ENCODE data around the gene IDI1.

GRCh38 chr10:1084011-1084950 is 35.4 kb upstream of the IDI1 start:
- TF ChIP-seq CTCF (IDR thresholded peaks at IDR 0.05; ENCODE audit: insufficient read depth, low read length) (no peak), REST (IDR thresholded peaks at IDR 0.05; ENCODE audit: insufficient replicate concordance, low read depth) (no peak), POLR2AphosphoS5 (IDR thresholded peaks at IDR 0.05; ENCODE audit: low read depth) (no peak)

Data from HL-60 (cell line).